Measurements from ENCODE around the gene CAVIN3.

- TF ChIP-seq, protein P1, sequence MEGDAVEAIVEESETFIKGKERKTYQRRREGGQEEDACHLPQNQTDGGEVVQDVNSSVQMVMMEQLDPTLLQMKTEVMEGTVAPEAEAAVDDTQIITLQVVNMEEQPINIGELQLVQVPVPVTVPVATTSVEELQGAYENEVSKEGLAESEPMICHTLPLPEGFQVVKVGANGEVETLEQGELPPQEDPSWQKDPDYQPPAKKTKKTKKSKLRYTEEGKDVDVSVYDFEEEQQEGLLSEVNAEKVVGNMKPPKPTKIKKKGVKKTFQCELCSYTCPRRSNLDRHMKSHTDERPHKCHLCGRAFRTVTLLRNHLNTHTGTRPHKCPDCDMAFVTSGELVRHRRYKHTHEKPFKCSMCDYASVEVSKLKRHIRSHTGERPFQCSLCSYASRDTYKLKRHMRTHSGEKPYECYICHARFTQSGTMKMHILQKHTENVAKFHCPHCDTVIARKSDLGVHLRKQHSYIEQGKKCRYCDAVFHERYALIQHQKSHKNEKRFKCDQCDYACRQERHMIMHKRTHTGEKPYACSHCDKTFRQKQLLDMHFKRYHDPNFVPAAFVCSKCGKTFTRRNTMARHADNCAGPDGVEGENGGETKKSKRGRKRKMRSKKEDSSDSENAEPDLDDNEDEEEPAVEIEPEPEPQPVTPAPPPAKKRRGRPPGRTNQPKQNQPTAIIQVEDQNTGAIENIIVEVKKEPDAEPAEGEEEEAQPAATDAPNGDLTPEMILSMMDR (IDR thresholded peaks at IDR 0.05; ENCODE audit: extremely low read depth in 1 of 2, insufficient read depth in 1 of 2, low read depth in 1 of 2, low read length in 2 of 2) = no peak
- TF ChIP-seq POLR2A (IDR thresholded peaks at IDR 0.05; ENCODE audit: low read depth, low read length) (no peak), EZH2 (IDR thresholded peaks at IDR 0.05; ENCODE audit: borderline replicate concordance, low read depth, low read length, severe bottlenecking) (no peak), MAX (IDR thresholded peaks at IDR 0.05; ENCODE audit: insufficient read depth, insufficient read length) (no peak), POLR2AphosphoS5 (IDR thresholded peaks at IDR 0.05; ENCODE audit: insufficient read depth, low read depth, low read length) (no peak), GATA2 (IDR thresholded peaks at IDR 0.05; ENCODE audit: insufficient read depth, insufficient read length, low read depth, low read length) (no peak), FOS (IDR thresholded peaks at IDR 0.05; ENCODE audit: borderline replicate concordance, insufficient read depth, low read length) (no peak), JUN (IDR thresholded peaks at IDR 0.05; ENCODE audit: borderline replicate concordance, insufficient read depth, insufficient read length, low read depth) (no peak), MYC (IDR thresholded peaks at IDR 0.05; ENCODE audit: low read depth, low read length) (no peak)
Observed at GRCh38 chr11:6283453-6284023, 36.8 kb downstream of the CAVIN3 start.
